ENCODE data around the gene AP1G2.

GRCh38 chr14:23550131-23550811 lies 17.3 kb downstream of the AP1G2 start:
- no peak for TF ChIP-seq CTCF (IDR thresholded peaks at IDR 0.05; ENCODE audit: low read depth, low read length)
- no peak for TF ChIP-seq EZH2phosphoT487 (IDR thresholded peaks at IDR 0.05; ENCODE audit: low read depth)
